ENCODE measurements around the gene S100A2. TPM values are rescaled to one million over a fixed set of nuclear protein-coding genes. Genes with fewer than 3 reads are reported as not detected.
"Not testable (repeated sequence)": the region's sequence is repeated elsewhere in the genome, so short reads cannot be mapped to it uniquely, and the experiment has no call there.

S100A2 gene
- total and polyA plus RNA-seq, 3 donors from 2014 or later: 1.9 to 9.6 (median 1.9) TPM

DNA sequence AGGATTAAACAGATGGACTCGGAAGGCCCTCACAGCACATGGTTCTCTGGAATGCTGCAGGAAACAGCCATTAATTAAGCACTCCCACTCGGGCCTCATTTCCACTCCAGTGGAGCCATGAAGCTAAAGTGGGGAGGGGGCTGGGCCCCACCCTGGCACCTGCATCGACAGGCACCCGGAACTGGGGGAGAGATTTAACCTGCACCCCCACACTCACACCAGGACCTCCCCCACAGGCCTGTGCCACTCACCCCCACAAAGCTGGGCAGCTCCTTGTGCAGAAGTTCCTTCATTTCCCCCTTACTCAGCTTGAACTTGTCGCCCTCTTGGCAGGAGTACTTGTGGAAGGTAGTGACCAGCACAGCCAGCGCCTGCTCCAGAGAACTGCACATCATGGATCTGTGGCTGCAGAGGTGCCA lies 2.2 kb downstream of the S100A2 start:
- H3K4me3 ChIP-seq: no peak overlapping the region
- no peaks in the 10 kb centered on the region for H3K27me3 ChIP-seq
- H3K4me1 ChIP-seq: peaks cover 26% of the 10 kb centered on the region
- no peak overlapping the region for H3K27ac ChIP-seq
- H3K36me3 ChIP-seq (ENCODE audit: low read depth, missing control alignments): no peaks in the 10 kb centered on the region
- H3K9me3 ChIP-seq: no peaks in the 10 kb centered on the region
- TF ChIP-seq, protein P1, sequence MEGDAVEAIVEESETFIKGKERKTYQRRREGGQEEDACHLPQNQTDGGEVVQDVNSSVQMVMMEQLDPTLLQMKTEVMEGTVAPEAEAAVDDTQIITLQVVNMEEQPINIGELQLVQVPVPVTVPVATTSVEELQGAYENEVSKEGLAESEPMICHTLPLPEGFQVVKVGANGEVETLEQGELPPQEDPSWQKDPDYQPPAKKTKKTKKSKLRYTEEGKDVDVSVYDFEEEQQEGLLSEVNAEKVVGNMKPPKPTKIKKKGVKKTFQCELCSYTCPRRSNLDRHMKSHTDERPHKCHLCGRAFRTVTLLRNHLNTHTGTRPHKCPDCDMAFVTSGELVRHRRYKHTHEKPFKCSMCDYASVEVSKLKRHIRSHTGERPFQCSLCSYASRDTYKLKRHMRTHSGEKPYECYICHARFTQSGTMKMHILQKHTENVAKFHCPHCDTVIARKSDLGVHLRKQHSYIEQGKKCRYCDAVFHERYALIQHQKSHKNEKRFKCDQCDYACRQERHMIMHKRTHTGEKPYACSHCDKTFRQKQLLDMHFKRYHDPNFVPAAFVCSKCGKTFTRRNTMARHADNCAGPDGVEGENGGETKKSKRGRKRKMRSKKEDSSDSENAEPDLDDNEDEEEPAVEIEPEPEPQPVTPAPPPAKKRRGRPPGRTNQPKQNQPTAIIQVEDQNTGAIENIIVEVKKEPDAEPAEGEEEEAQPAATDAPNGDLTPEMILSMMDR (IDR thresholded peaks at IDR 0.05): no peak
- no peak for TF ChIP-seq POLR2A (IDR thresholded peaks at IDR 0.05)
- intact Hi-C loops (cut with DNase I; ENCODE audit: low total_unique reads): no loop called here
- WGBS, 2 donors: 73 to 81% methylated on average over 6 of the region's 6 CpGs
- no peak for DNase-seq

DNA sequence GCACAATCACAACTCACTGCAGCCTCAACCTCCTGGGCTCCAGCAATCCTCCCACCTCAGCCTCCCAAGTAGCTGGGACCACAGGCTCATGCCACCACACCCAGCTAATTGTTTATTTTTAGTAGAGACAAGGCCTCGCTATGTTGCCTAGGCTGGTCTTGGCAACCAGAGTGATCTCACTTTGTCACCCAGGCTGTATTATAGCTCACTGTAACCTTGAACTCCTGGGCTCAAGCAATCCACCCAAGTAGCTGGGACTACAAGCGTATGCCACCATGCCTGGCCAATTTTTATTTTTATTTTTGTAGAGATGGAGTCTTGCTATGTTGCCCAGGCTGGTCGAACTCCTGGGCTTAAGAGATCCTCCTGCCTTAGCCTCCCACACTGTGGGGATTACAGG lies 3.6 kb downstream of the S100A2 start:
- peaks cover 19% of the 10 kb centered on the region for H3K4me1 ChIP-seq
- H3K36me3 ChIP-seq (ENCODE audit: low read depth, missing control alignments); H3K9me3 ChIP-seq; DNase-seq; H3K27ac ChIP-seq; H3K4me3 ChIP-seq; H3K27me3 ChIP-seq; intact Hi-C loops (cut with DNase I; ENCODE audit: low total_unique reads): not testable (repeated sequence)
- 83 to 84% methylated on average over 3 of the region's 3 CpGs for WGBS, 2 donors

DNA sequence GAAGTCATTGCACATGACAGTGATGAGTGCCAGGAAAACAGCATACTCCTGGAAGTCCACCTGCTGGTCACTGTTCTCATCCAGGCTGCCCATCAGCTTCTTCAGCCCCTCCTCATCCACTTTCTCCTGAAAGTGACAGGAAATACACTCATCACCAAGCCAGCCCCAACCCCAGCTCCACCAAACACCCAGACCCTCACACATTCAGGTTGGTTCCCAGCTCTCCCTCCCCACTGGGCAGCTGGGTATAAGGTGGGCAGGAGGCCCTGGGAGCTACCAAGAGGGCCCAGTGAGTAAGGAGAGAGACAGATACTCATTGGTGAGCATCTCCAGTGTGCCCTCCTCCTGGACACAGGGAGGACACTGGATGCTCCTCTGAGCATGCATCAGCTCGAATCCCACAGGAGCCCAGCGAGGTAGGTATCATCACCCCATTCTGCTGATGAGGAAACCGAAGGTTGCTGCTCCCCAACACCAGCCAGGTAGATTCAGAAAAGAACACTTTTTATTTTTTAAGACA lies 4.1 kb downstream of the S100A2 start:
- 90 to 100% methylated on average over 3 of the region's 3 CpGs for WGBS, 2 donors
- Histone ChIP-seq H3K36me3 (ENCODE audit: low read depth, missing control alignments) (no peaks in the 10 kb centered on the region), H3K27ac (no peak overlapping the region), H3K4me1 (peaks cover 14% of the 10 kb centered on the region), H3K9me3 (no peaks in the 10 kb centered on the region), H3K4me3 (no peak overlapping the region), H3K27me3 (no peaks in the 10 kb centered on the region)
- intact Hi-C loops (cut with DNase I; ENCODE audit: low total_unique reads): no loop called here
- DNase-seq: no peak
- TF ChIP-seq POLR2A (IDR thresholded peaks at IDR 0.05): no peak
- TF ChIP-seq, protein P1 (IDR thresholded peaks at IDR 0.05): no peak

GRCh38 chr1:153560771-153561465 lies 4.7 kb downstream of the S100A2 start:
- Histone ChIP-seq H3K27ac (no peak overlapping the region), H3K9me3 (no peaks in the 10 kb centered on the region), H3K36me3 (ENCODE audit: low read depth, missing control alignments) (no peaks in the 10 kb centered on the region), H3K4me3 (no peak overlapping the region), H3K4me1 (peaks cover 8% of the 10 kb centered on the region), H3K27me3 (no peaks in the 10 kb centered on the region)
- no peak for DNase-seq
- intact Hi-C loops (cut with DNase I; ENCODE audit: low total_unique reads): no loop called here
- 73 to 75% methylated on average over 10 of the region's 10 CpGs for WGBS, 2 donors
- no peak for TF ChIP-seq POLR2A (IDR thresholded peaks at IDR 0.05)
- TF ChIP-seq, protein P1 (IDR thresholded peaks at IDR 0.05): no peak

DNA sequence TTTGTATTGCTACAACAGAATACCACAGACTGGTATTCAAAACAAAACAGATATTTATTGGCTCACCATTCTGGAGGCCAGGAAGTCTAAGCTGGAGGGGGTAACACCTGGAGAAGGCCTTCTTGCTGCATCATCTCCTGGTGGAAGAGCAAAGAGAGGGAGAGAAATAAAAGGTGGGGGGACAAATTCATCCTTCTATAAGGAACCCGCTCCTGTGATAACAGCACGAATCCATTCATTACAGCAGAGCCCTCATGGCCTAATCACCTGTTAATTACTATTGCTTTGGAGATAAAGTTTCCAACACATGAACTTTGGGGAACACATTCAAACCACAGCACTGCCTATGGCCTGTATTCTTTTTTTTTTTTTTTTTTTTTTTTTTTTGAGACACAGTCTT lies 5.4 kb downstream of the S100A2 start:
- H3K9me3 ChIP-seq: no peaks in the 10 kb centered on the region
- 87 to 99% methylated on average over 2 of the region's 2 CpGs for WGBS, 2 donors
- TF ChIP-seq POLR2A (IDR thresholded peaks at IDR 0.05): no peak
- TF ChIP-seq, protein P1 (IDR thresholded peaks at IDR 0.05): no peak
- H3K27me3 ChIP-seq: no peaks in the 10 kb centered on the region
- H3K4me3 ChIP-seq: no peak overlapping the region
- H3K27ac ChIP-seq: no peak overlapping the region
- no peaks in the 10 kb centered on the region for H3K36me3 ChIP-seq (ENCODE audit: low read depth, missing control alignments)
- peaks cover under 1% of the 10 kb centered on the region for H3K4me1 ChIP-seq
- intact Hi-C loops (cut with DNase I; ENCODE audit: low total_unique reads): no loop called here
- no peak for DNase-seq

All from testis (tissue), 3 donors.